CD4-positive, alpha-beta T cell (primary cell): Measurements from ENCODE around the gene SEBOX. TPM values are rescaled to one million over a fixed set of nuclear protein-coding genes. Genes with fewer than 3 reads are reported as not detected.
A peak's percentile ranks its signal among the peaks of the same experiment; 100 is the strongest.

Experiments
- ATAC-seq: fragments of 200-7000 bp; cut with Tn5 transposase; one replicate; pipeline ENCODE4 v1.10.0; 2022; ENCODE audit warnings: mild to moderate bottlenecking; ENCODE audit not compliant: poor library complexity
- CTCF ChIA-PET: fragments of 350-600 bp; sonication (Branson Sonifier 250); formaldehyde crosslinking; loops from one replicate; lab custom pipeline; 2021; ENCODE audit warnings: antibody characterized with exemption, inconsistent platforms; lab: Charles Lee
- POLR2A ChIA-PET: fragments of 350-600 bp; sonication (Branson Sonifier 250); formaldehyde crosslinking; loops from one replicate; lab custom pipeline; 2021; ENCODE audit warnings: antibody characterized with exemption, inconsistent platforms; lab: Charles Lee
- DNase-seq, 14 experiments: peaks; one replicate each; pipeline ENCODE4 v3.0.0-alpha.2; 2013 to 2020; ENCODE audit warnings: mixed read lengths in 2 of 14
- H3K27ac ChIP-seq, 2 donors: one replicate each; pipeline versions ENCODE4 v1.5.1 to v1.7.0; 2013; ENCODE audit warnings: low read length in 2 of 2, low read depth in 1 of 2, mild to moderate bottlenecking in 1 of 2
- H3K27me3 ChIP-seq, 2 experiments: 1 replicate in 1 of 2; 2 replicates in 1 of 2; pipeline versions ENCODE4 v1.6.1 to v1.7.0; 2013; ENCODE audit warnings: low read length in 2 of 2, control low read depth in 1 of 2, mild to moderate bottlenecking in 1 of 2, moderate library complexity in 1 of 2; ENCODE audit not compliant: insufficient read depth in 2 of 2, control insufficient read depth in 1 of 2
- H3K36me3 ChIP-seq: one replicate; pipeline ENCODE4 v1.6.1; 2013; ENCODE audit warnings: low read length, control low read depth; ENCODE audit not compliant: insufficient read depth
- H3K4me1 ChIP-seq: one replicate; pipeline ENCODE4 v1.6.1; 2013; ENCODE audit warnings: low read length, control low read depth; ENCODE audit not compliant: insufficient read depth
- H3K4me3 ChIP-seq: one replicate; pipeline ENCODE4 v1.5.1; 2013; ENCODE audit warnings: mild to moderate bottlenecking, low read length, moderate library complexity
- H3K9me3 ChIP-seq, 2 experiments: 1 replicate in 1 of 2; 2 replicates in 1 of 2; pipeline versions ENCODE4 v1.6.1 to v1.7.0; 2013; ENCODE audit warnings: low read length in 2 of 2, mild to moderate bottlenecking in 2 of 2, control low read depth in 1 of 2, moderate library complexity in 1 of 2; ENCODE audit not compliant: control insufficient read depth in 1 of 2, insufficient read depth in 1 of 2
- H3K27ac Mint-ChIP-seq: one replicate; pipeline ENCODE4 v1.8.0; 2020; ENCODE audit warnings: mixed read lengths
- H3K27me3 Mint-ChIP-seq: one replicate; pipeline ENCODE4 v1.8.0; 2021; ENCODE audit warnings: mixed read lengths
- H3K36me3 Mint-ChIP-seq: one replicate; pipeline ENCODE4 v1.8.0; 2021; ENCODE audit warnings: low read depth, mixed read lengths
- H3K4me1 Mint-ChIP-seq: one replicate; pipeline ENCODE4 v1.8.0; 2021; ENCODE audit warnings: low read depth, mixed read lengths
- H3K4me3 Mint-ChIP-seq: one replicate; pipeline ENCODE4 v1.8.0; 2020; ENCODE audit warnings: mild to moderate bottlenecking, mixed read lengths
- H3K9me3 Mint-ChIP-seq: one replicate; pipeline ENCODE4 v1.8.0; 2020; ENCODE audit warnings: mixed read lengths
- intact Hi-C, 2 experiments: fragments of 100-400 bp; cut with DNase I in 1 of 2; cut with micrococcal nuclease in 1 of 2; formaldehyde crosslinking; loops; one replicate each; pipeline versions ENCODE4 v1.15.1 to v1.9.0; 2023 to 2025; cut with DNase I, micrococcal nuclease
- total RNA-seq, 174 experiments: library from RNA in 2 of 174; stranded (reverse) in 2 of 174; gene quantifications; one replicate each; pipeline ENCODE4 v1.2.3 and lab custom pipeline; 2021 to 2026
- TF ChIP-seq, protein P1 (sequence below): fragments of 200-600 bp; IDR thresholded peaks from one replicate; pipeline ENCODE4 v1.8.0; 2022; ENCODE audit warnings: antibody characterized with exemption, mild to moderate bottlenecking

The SEBOX gene
- total RNA-seq, 2 experiments from 2014 or later = not detected

GRCh38 chr17:28331891-28332420 lies 33.0 kb downstream of the SEBOX start:
- H3K9me3 ChIP-seq = no peaks in the 10 kb centered on the region
- no peaks in the 10 kb centered on the region for H3K27me3 ChIP-seq
- Mint-ChIP-seq H3K4me3 (peak overlapping the region; percentile 76), H3K4me1 (peaks cover 40% of the 10 kb centered on the region), H3K27me3 (no peaks in the 10 kb centered on the region), H3K27ac (no peak overlapping the region), H3K36me3 (peaks cover 60% of the 10 kb centered on the region), H3K9me3 (no peaks in the 10 kb centered on the region)
- TF ChIP-seq, protein P1, sequence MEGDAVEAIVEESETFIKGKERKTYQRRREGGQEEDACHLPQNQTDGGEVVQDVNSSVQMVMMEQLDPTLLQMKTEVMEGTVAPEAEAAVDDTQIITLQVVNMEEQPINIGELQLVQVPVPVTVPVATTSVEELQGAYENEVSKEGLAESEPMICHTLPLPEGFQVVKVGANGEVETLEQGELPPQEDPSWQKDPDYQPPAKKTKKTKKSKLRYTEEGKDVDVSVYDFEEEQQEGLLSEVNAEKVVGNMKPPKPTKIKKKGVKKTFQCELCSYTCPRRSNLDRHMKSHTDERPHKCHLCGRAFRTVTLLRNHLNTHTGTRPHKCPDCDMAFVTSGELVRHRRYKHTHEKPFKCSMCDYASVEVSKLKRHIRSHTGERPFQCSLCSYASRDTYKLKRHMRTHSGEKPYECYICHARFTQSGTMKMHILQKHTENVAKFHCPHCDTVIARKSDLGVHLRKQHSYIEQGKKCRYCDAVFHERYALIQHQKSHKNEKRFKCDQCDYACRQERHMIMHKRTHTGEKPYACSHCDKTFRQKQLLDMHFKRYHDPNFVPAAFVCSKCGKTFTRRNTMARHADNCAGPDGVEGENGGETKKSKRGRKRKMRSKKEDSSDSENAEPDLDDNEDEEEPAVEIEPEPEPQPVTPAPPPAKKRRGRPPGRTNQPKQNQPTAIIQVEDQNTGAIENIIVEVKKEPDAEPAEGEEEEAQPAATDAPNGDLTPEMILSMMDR = no peak
- ChIA-PET POLR2A (interaction anchor here (2.1 kb wide), 1 partner anchor 13 kb away, joined by 7 read pairs; the partner anchor contains the start of gene TMEM97), CTCF (interaction anchor here (1.6 kb wide), 1 partner anchor 26 kb away, joined by 6 read pairs; no protein-coding TSS in a partner anchor)
- peaks cover 35% of the 10 kb centered on the region for H3K4me1 ChIP-seq
- DNase-seq (no peak), ATAC-seq (no peak)
- H3K4me3 ChIP-seq = no peak overlapping the region
- no peak overlapping the region for H3K27ac ChIP-seq
- H3K36me3 ChIP-seq = peaks cover 42% of the 10 kb centered on the region
- intact Hi-C loops = loop anchor here in 1 of 2 experiments (10.0 kb wide), 2 partner anchors 313 to 513 kb away; partner anchors contain the start of genes BLTP2 and FAM222B

DNA sequence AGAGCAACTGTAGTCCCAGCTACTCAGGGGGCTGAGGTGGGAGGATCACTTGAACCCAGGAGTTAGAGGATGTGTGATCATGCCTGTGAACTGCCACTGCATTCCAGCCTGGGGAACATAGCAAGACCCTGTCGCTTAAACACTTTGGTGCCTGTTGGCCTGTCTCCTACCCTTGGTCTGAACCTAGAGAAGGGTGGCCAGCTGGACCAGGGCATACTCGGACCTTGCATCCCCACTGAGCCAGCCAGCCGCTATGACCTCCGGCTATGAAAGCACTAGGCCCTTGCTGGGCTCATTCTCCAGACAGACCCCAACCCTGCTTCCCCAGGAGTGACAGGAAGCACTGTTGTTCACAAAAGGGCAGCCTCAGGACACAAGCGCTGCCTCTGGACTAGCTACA lies 34.3 kb downstream of the SEBOX start:
- ATAC-seq (no peak), DNase-seq (no peak)
- TF ChIP-seq, protein P1 = no peak
- no peak overlapping the region for H3K27ac Mint-ChIP-seq
- H3K36me3 ChIP-seq = peaks cover 42% of the 10 kb centered on the region
- H3K4me3 ChIP-seq = no peak overlapping the region
- no peaks in the 10 kb centered on the region for H3K9me3 Mint-ChIP-seq
- no peak overlapping the region for H3K27ac ChIP-seq
- intact Hi-C loops = loop anchor here in 1 of 2 experiments (10.0 kb wide), 2 partner anchors 314 to 514 kb away; partner anchors contain the start of genes BLTP2 and FAM222B
- H3K27me3 ChIP-seq = no peaks in the 10 kb centered on the region
- peaks cover 22% of the 10 kb centered on the region for H3K4me1 ChIP-seq
- CTCF ChIA-PET = interaction anchor here (1.6 kb wide), 1 partner anchor 28 kb away, joined by 6 read pairs; no protein-coding TSS in a partner anchor
- no peaks in the 10 kb centered on the region for H3K27me3 Mint-ChIP-seq
- H3K9me3 ChIP-seq = no peaks in the 10 kb centered on the region
- peaks cover 69% of the 10 kb centered on the region for H3K36me3 Mint-ChIP-seq
- POLR2A ChIA-PET = interaction anchor here (2.1 kb wide), 1 partner anchor 12 kb away, joined by 7 read pairs; the partner anchor contains the start of gene TMEM97
- H3K4me3 Mint-ChIP-seq = no peak overlapping the region
- H3K4me1 Mint-ChIP-seq = peaks cover 28% of the 10 kb centered on the region

DNA sequence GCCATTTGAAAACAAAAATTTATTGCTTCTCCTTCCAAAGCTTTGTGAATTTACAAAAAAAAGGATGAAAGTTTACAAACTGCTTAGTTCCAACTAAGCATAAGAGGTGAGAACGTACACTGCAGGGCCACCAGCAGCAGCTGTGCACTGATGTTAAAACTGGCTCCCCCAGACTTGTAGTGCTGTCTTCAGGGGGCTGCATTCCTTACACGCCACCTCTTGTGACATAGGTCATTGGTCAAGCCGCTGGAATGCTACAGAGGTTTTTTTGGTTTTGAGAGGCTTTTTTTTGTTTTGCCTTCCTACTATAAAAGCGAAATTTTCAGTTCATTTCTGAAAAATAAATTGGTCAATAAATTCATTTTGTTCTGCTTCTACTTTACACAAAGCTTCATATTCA lies 36.7 kb downstream of the SEBOX start:
- H3K36me3 ChIP-seq = peaks cover 42% of the 10 kb centered on the region
- no peak for DNase-seq
- H3K4me1 ChIP-seq = peaks cover 3% of the 10 kb centered on the region
- H3K27ac ChIP-seq = no peak overlapping the region
- Mint-ChIP-seq H3K36me3 (peaks cover 59% of the 10 kb centered on the region), H3K9me3 (no peaks in the 10 kb centered on the region), H3K4me3 (no peak overlapping the region), H3K4me1 (peaks cover 9% of the 10 kb centered on the region), H3K27ac (no peak overlapping the region), H3K27me3 (no peaks in the 10 kb centered on the region)
- POLR2A ChIA-PET = no interaction called here
- no peaks in the 10 kb centered on the region for H3K27me3 ChIP-seq
- CTCF ChIA-PET = no interaction called here
- intact Hi-C loops = no loop called here
- ATAC-seq = no peak
- TF ChIP-seq, protein P1 = no peak
- H3K9me3 ChIP-seq = no peaks in the 10 kb centered on the region
- no peak overlapping the region for H3K4me3 ChIP-seq
